Midbrain (tissue), 1 donor: ENCODE data around the gene ETV1.
"Not testable (repeated sequence)": the region's sequence is repeated elsewhere in the genome, so short reads cannot be mapped to it uniquely, and the experiment has no call there.

Experiments
- DNase-seq: peaks from one replicate; lab custom pipeline; 2025; lab: John Stamatoyannopoulos, UW

ETV1 gene

DNA sequence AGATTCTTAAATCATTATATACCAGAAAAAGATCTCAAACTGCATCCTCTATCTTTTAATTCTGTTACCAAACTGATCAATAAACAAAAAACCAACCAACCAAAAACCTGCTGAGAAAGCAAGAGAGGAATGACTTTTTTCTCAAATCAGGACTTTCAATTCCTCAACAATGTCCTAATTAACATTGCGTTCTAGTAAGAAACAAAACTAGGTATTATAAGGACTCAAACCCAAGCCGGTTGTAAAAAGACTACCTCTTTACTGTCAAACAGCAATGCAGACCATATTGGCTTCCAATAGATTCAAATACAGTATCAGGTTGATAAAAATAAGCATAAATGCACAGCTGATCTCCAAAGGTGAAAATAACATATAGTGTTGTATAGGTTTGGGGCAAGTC is 57.3 kb downstream of the ETV1 start:
- DNase-seq, result no peak

- no peak for DNase-seq
These were observed 68.4 kb downstream of the ETV1 start for GRCh38 chr7:13921062-13921461.

DNA sequence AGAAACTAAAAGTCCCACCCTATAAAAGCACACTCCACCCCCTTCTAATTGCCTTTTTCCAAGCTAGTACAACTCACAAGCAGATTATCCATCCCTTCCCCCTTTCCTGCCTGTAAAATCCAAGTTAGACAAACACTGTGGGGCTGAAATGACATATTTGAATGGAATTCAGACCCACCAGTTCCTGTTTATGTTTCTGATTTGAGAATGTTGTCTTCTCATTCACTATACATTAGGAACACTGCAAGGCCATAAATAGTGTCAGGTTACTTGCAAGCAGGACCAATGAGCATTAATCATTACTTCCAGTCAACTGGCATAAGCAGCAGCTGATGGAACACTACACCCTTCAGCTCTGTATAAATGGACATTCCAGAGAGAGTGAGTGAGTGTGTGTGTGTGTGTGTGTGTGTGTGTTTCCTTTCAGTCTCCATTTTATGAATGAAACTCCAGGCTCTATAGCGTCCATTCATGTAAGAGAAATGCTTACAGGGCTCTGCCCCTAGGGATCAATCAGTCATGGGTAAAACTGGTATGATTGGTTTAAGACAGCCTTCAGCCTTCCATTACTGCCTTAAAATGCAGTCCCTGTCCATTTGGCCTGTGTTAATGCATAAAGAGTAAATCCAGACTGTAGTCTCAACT is 69.3 kb downstream of the ETV1 start:
- no peak for DNase-seq

DNA sequence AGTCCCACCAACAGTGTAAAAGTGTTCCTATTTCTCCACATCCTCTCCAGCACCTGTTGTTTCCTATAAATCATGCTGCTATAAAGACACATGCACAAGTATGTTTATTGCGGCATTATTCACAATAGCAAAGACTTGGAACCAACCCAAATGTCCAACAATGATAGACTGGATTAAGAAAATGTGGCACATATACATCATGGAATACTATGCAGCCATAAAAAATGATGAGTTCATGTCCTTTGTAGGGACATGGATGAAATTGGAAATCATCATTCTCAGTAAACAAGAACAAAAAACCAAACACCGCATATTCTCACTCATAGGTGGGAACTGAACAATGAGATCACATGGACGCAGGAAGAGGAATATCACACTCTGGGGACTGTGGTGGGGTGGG is 71.1 kb downstream of the ETV1 start:
- not testable (repeated sequence) for DNase-seq

DNA sequence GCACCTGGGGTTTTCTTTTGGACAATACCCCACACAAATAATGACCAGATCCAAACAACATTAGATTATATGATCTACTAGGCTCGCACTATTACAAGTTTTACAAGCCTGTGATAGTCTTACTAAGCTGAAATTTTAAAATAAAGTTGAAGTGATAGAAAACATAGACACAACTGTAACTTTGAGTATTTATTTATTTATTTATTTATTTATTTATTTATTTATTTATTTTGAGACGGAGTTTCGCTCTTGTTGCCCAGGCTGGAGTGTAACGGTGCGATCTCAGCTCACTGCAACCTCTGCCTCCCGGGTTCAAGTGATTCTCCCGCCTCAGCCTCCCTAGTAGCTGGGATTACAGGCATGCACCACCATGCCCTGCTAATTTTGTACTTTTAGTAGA is 72.4 kb downstream of the ETV1 start:
- DNase-seq, result not testable (repeated sequence)

GRCh38 chr7:13915891-13916290 is 73.6 kb downstream of the ETV1 start:
- no peak for DNase-seq

GRCh38 chr7:13912715-13913278 is 76.7 kb downstream of the ETV1 start:
- no peak for DNase-seq

DNA sequence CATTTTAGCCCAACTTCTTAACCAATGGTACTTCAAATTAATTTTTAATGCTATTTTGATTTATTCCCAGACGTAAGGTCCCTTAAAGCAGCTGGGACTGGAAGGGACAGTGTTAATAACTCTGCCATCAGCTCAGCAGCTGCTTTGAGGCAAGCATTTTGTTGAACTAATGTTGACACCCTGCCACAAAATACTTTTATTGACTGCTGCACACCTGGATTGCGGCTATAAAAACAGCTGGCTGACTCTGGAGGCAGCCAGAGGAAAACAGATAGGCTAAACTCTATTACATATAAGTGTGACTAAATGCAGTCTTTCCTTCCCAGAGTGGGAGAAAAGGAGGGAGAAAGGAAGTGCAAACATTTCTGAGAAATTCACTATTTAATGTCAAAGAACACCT is 77.6 kb downstream of the ETV1 start:
- DNase-seq, result no peak

DNA sequence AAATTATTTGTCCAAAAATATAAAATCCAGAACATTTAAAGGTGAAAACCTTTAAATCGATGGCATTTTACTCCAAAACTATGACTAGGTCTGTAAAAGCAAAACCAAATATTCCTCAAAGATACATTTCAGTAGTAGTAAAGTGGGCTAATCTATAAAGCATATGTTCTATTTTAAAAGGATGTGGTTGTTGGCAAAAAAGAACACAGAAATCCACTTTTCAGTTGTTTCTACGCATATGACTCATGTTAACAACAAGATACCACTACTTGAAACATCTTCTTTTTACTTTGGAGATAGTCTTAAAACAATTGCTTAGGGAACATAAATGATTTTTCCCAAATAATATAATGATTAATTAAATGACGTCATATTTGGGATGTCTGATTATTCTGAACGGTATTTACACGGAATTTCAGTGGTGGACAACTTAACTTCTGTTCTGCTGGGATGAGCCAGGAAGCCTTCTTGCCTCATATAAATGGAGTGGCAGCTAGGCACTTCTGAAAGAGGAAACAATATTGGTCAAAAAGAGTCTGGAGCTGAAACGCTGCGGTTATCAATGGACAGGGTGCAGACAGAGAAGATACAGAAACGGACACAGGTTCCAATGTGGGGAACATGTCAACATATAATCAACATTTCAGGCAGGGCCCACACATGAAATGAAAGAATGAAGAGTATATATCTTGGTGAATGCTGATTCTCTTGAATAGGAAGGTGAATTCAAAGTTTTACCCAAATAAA is 78.5 kb downstream of the ETV1 start:
- DNase-seq, result no peak

DNA sequence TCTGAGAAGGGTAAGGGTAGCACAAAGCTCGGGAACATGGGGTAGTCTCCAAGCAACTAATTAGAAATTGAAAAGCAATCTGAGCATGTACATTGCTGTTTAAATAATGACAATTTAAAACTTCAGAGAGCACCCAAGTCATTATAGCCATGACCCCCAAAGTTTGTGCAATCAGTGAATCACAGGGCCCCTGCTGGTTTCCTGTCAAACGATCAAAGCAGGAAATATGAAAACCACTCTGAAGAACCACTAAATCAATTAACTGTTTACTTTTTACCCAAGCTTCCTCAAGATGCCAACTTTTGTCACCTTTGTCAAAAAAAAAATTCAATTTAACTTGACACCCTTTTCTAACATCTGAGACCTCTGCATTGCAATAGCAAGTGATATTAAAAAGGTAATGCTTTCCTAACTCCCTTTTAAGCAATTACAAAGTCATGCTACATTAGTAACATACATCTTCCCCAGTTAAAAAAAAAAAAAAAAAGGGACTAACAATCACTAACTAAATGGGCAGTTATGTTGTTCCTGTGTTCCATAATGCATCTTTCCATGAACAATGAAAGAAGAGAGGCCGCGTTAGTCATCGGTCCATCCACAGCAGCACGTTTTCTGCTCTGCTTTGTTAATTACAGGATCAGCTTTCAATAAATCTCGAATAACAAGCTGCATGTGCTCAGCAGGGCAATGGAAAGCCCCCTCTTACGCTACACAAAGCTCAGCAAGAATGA is 80.6 kb downstream of the ETV1 start:
- no peak for DNase-seq

DNA sequence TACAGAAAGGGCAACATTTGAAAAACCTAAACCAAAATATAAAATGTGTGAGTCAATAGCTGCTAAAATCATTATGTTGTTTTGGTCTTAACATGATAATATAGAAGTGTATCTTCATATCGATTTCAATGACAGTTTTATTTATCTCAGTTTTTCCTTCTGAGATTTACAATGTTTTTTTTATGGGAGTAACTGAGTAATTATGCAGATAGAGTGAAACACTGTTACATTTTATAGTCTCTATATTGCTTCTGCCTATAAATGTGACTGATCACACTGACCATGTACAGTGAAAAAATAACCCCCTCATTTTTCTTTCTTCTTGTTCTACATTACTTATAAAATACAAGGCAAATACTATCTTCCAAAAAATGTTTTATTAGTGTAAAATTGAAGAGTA is 81.6 kb downstream of the ETV1 start:
- no peak for DNase-seq

DNA sequence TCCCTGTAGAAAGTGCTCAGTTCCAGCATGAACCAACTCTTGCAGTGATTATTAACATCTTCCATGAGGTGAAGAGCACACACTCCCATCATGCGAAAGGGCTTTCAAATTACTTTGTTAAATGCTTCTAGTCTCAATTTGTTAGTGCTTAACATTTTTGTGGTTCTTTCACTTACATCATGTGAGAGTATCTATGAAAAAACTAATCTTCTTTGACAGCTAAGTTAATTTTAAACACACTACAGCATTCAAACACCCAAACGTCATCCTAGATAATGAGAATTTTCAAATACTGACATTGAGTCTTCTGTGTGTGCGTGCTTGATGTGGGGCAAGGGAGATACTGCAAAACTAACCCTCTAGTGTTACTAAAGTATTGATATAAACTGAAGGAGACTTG is 84.8 kb downstream of the ETV1 start:
- DNase-seq, result no peak

DNA sequence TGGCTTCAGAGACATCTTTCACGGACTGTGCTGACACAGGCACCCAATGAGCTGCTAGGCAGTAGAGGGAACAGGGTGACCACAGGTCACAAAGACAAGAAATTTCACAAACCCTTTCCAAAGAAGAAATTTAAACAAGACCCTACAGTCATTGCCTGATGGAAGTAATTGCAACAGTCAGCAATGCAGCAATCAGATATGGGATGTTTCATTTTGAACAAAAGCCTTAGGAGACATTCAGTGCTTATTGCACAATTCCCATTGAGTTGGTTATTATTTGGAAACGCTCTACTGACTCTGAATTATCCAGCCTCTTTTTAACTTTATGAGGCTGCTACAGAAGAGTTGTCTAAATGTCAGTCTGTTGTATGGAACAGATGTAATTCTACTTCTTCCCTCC is 85.5 kb downstream of the ETV1 start:
- no peak for DNase-seq

DNA sequence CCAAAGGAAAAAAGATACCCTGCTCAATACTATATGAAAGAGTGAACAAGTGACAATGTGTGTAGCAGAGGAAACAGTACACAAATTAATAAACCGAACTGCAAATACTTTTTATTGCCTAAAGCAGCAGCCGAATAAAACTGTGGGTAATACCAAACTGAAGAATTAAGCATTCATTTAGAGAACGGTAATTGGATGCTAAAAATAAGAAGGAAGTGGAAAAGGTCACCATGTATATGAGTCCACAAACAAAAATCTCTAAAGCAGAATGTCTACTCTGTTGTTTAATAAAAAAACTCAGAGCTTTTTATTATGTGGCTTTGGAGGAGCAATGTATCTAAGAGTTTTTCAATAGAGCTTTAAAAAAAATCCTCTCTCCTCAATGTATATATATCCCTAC is 87.9 kb downstream of the ETV1 start:
- no peak for DNase-seq

DNA sequence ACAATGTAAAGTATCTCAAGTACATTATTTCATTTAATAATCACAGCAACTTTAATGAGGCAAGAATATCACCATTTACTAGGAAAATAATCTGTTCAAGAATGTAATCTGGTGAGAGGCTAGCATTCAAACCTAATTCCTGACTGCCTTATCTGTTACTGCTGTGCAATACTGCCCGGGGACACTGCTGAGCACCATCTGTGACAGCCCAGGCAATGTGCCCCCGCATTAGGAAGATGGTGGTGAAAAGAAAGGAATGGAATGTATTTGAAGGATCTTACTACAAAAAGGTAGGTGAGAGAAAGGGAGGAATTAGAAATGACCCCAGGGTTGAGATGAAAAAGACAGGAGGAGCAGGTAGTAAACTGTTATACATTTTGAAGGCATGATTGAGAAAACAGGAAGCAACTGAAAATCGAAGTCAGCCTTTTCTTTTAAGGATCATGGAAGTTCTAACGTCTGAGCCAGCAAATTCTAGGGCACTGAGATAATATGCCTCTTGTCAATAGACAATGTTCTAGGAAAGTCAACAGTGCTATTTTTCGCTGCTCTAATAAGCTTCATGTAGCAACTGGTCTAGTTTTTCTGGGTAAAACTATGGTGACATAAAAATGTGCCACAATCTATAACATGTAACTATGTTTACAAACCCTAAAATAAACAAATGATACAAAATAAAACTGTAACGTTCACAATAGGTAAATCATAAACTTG is 90.4 kb downstream of the ETV1 start:
- no peak for DNase-seq

DNA sequence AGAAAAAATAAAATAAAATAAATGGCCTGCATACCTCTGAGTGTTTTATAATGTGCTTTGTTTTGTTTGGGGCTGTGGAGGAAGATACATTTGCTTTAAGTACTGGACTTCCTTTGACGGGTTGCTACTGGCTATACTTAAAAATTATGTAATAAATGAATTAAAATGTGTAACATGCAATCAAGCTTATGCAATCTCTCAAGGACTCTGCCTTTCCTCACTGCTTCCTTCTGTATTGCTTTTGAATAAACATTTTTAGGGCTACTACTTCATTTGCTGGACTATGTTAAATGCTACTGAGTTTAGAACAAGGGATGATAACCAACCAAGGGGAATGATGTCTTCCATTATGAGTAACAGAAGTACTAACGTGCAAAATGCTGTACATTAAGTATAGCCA is 91.6 kb downstream of the ETV1 start:
- no peak for DNase-seq

DNA sequence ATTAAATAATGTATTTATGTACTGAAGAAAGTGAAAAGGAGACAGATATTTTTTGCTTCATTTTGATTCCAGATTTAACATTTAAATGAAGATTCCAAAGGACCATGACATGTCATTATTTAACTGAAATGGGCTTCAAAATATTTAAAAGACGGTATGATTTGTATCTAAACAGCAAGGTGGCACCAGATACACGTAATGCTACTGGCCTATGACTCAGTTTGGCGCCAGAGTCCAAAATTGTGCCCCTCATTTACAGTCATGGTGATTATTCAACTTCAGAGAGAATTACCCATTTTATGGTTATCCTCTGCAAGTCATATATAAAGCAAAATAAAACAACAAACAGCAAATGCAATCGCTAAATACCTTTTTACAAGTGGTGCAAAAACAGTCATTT is 94.5 kb downstream of the ETV1 start:
- no peak for DNase-seq

GRCh38 chr7:13894377-13894776 is 95.1 kb downstream of the ETV1 start:
- no peak for DNase-seq

- no peak for DNase-seq
These were observed 98.7 kb downstream of the ETV1 start for GRCh38 chr7:13890793-13891192.

DNA sequence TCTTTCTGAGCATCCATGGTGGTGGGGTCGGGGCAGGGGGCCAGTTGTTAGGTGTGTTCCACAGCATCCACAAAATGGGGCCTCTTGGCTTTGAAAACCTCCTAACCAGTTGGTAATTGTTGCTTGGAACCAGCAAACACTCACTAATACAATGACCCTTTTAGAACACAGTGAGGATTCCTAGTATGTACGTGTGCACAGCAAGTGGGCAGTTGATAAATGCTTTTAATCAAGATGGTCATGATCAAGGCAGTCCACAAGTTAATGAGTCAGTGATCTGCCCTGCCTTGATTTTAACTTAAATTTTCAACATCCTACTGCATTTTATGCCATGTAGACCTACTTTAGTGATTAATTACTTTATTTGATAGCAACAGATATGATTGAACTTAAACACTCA is 103.1 kb downstream of the ETV1 start:
- DNase-seq, result no peak

DNA sequence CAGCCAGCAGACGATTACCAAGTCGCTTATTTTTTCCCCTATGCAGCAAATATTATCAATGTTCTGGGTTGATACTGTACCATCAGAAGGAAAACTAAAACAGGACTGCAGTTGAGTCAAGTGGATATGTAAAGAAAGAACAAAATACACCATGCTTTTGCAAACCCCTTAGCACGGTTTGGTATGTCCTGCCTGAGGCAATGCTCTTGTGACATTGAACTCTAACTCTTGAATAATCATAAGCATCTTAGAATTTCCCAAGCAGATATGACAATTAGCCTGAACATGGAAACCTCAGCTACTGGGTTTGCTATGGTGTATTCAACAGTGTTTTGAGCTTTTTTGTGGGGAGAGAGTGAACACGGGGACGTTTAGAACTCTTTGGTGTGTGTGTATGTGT is 107.4 kb downstream of the ETV1 start:
- no peak for DNase-seq

- DNase-seq, result no peak
These were observed 108.7 kb downstream of the ETV1 start for GRCh38 chr7:13880789-13881188.
